H1 (cell line): ENCODE measurements around the gene SORCS3. TPM values are rescaled to one million over a fixed set of nuclear protein-coding genes. Genes with fewer than 3 reads are reported as not detected.

ENCODE experiments used
- CHD2 ChIP-seq: IDR thresholded peaks from 2 replicates; pipeline ENCODE4 v1.6.1; 2012; ENCODE audit warnings: low read length, improper control_type of control experiment
- POLR2AphosphoS5 ChIP-seq: IDR thresholded peaks from 2 replicates; pipeline ENCODE4 v1.6.1; 2011; ENCODE audit warnings: low read depth, low read length
- SIN3A ChIP-seq, 2 experiments: IDR thresholded peaks in 1 of 2; conservative IDR thresholded peaks in 1 of 2; 2 replicates each; pipeline ENCODE4 v1.6.1; 2011 to 2012; ENCODE audit warnings: low read length in 2 of 2, improper control_type of control experiment in 1 of 2, low read depth in 1 of 2, mild to moderate bottlenecking in 1 of 2
- SRF ChIP-seq: IDR thresholded peaks from 2 replicates; pipeline ENCODE4 v1.6.1; 2011; ENCODE audit warnings: mild to moderate bottlenecking, low read depth, low read length, moderate library complexity
- TAF7 ChIP-seq: optimal IDR thresholded peaks from 2 replicates; pipeline ENCODE3; 2011; ENCODE audit warnings: low read depth, mild to moderate bottlenecking, inconsistent platforms, low read length, moderate library complexity, borderline replicate concordance
- TEAD4 ChIP-seq: IDR thresholded peaks from 2 replicates; pipeline ENCODE4 v1.6.1; 2012; ENCODE audit warnings: low read depth, low read length, inconsistent platforms, mixed read lengths
- polyA plus RNA-seq, 7 experiments: library from polyadenylated mRNA; depleted of rRNA in 3 of 7; stranded (reverse) in 5 of 7; unstranded in 2 of 7; fragments of >200 nt in 5 of 7; fragments of 200-250 nt in 2 of 7; gene quantifications; 1 replicate in 5 of 7; 2 replicates in 1 of 7; 4 replicates in 1 of 7; pipeline versions ENCODE4 v1.2.1 to v1.2.3, GENCODE V29; 2011 to 2013; ENCODE audit warnings: missing spikeins in 2 of 7, mixed read lengths in 2 of 7
- total RNA-seq: library from RNA; stranded (reverse); fragmentation: NEBNext Ultra II Directional; extraction: Animal tissue kit (Norgen Biotek cat#: 25700); gene quantifications from 2 replicates; pipeline ENCODE4 v1.2.1, GENCODE V29; 2021
- TF ChIP-seq, protein P1 (sequence below): fragments of 300-600 bp; sonication (generic); IDR thresholded peaks from 2 replicates; pipeline ENCODE4 v1.7.1; 2012; ENCODE audit warnings: low read length, moderate library complexity, mild to moderate bottlenecking, inconsistent platforms; ENCODE audit not compliant: insufficient replicate concordance
- TF ChIP-seq, protein P2 (sequence below): IDR thresholded peaks from 2 replicates; pipeline ENCODE4 v1.6.1; 2011; ENCODE audit warnings: low read length, improper control_type of control experiment

SORCS3 gene
- total and polyA plus RNA-seq, 2 of the 8 experiments (the other 6 are each of a cell fraction or from before 2014, with no cell fraction given), result 0.26 to 0.88 TPM

DNA sequence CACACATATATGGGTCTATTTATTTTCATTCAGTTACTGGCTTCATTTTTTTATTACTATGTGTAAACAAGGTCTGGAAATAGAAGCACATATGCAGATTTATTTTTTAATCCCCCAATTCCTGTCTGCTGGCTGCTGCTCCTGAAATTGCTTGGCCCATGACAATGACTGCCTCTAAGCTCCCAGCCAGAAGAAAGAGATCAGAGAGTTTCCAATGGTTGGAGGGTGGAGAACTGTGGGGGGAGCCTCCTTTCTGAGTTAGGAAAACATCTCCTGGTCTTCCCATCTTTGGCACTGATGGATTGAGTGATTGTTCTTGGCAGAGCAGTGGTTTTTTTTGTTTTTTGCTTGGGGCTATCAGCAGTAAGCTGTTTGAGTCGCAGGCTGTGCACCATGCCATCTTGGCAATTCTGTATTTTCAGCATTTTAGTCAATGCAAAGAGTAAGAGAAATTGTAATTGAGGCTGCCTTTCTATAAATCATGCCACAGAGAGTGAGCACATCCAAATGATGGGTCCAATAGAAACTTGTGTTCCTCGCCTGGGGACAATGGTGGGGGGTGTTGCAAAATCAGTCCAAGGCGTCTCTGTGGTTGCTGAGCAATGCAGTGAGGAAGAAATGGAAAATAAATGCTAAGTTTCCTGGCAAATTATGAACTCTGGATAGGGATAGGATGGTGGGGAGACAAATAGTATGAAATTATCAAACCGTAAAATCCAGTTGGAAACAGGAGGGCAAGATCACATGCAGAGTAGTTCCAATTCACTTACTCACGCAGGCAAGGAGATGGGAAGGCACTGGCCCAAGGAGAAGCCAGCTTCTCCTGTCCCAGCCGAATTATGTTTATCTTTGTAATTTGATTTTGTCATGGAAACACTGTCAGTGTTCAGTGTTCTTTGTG is 382.4 kb downstream of the SORCS3 start (continued):
- TF ChIP-seq, protein P1, sequence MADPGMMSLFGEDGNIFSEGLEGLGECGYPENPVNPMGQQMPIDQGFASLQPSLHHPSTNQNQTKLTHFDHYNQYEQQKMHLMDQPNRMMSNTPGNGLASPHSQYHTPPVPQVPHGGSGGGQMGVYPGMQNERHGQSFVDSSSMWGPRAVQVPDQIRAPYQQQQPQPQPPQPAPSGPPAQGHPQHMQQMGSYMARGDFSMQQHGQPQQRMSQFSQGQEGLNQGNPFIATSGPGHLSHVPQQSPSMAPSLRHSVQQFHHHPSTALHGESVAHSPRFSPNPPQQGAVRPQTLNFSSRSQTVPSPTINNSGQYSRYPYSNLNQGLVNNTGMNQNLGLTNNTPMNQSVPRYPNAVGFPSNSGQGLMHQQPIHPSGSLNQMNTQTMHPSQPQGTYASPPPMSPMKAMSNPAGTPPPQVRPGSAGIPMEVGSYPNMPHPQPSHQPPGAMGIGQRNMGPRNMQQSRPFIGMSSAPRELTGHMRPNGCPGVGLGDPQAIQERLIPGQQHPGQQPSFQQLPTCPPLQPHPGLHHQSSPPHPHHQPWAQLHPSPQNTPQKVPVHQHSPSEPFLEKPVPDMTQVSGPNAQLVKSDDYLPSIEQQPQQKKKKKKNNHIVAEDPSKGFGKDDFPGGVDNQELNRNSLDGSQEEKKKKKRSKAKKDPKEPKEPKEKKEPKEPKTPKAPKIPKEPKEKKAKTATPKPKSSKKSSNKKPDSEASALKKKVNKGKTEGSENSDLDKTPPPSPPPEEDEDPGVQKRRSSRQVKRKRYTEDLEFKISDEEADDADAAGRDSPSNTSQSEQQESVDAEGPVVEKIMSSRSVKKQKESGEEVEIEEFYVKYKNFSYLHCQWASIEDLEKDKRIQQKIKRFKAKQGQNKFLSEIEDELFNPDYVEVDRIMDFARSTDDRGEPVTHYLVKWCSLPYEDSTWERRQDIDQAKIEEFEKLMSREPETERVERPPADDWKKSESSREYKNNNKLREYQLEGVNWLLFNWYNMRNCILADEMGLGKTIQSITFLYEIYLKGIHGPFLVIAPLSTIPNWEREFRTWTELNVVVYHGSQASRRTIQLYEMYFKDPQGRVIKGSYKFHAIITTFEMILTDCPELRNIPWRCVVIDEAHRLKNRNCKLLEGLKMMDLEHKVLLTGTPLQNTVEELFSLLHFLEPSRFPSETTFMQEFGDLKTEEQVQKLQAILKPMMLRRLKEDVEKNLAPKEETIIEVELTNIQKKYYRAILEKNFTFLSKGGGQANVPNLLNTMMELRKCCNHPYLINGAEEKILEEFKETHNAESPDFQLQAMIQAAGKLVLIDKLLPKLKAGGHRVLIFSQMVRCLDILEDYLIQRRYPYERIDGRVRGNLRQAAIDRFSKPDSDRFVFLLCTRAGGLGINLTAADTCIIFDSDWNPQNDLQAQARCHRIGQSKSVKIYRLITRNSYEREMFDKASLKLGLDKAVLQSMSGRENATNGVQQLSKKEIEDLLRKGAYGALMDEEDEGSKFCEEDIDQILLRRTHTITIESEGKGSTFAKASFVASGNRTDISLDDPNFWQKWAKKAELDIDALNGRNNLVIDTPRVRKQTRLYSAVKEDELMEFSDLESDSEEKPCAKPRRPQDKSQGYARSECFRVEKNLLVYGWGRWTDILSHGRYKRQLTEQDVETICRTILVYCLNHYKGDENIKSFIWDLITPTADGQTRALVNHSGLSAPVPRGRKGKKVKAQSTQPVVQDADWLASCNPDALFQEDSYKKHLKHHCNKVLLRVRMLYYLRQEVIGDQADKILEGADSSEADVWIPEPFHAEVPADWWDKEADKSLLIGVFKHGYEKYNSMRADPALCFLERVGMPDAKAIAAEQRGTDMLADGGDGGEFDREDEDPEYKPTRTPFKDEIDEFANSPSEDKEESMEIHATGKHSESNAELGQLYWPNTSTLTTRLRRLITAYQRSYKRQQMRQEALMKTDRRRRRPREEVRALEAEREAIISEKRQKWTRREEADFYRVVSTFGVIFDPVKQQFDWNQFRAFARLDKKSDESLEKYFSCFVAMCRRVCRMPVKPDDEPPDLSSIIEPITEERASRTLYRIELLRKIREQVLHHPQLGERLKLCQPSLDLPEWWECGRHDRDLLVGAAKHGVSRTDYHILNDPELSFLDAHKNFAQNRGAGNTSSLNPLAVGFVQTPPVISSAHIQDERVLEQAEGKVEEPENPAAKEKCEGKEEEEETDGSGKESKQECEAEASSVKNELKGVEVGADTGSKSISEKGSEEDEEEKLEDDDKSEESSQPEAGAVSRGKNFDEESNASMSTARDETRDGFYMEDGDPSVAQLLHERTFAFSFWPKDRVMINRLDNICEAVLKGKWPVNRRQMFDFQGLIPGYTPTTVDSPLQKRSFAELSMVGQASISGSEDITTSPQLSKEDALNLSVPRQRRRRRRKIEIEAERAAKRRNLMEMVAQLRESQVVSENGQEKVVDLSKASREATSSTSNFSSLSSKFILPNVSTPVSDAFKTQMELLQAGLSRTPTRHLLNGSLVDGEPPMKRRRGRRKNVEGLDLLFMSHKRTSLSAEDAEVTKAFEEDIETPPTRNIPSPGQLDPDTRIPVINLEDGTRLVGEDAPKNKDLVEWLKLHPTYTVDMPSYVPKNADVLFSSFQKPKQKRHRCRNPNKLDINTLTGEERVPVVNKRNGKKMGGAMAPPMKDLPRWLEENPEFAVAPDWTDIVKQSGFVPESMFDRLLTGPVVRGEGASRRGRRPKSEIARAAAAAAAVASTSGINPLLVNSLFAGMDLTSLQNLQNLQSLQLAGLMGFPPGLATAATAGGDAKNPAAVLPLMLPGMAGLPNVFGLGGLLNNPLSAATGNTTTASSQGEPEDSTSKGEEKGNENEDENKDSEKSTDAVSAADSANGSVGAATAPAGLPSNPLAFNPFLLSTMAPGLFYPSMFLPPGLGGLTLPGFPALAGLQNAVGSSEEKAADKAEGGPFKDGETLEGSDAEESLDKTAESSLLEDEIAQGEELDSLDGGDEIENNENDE, result no peak
- TF ChIP-seq SIN3A (conservative IDR thresholded peaks at IDR 0.05 in 1 of 2, IDR thresholded peaks at IDR 0.05 in 1 of 2; ENCODE audit: low read depth in 1 of 2, low read length in 2 of 2) (no peak), SRF (no peak), TEAD4 (no peak), TAF7 (no peak), POLR2AphosphoS5 (no peak), CHD2 (no peak)
- TF ChIP-seq, protein P2, sequence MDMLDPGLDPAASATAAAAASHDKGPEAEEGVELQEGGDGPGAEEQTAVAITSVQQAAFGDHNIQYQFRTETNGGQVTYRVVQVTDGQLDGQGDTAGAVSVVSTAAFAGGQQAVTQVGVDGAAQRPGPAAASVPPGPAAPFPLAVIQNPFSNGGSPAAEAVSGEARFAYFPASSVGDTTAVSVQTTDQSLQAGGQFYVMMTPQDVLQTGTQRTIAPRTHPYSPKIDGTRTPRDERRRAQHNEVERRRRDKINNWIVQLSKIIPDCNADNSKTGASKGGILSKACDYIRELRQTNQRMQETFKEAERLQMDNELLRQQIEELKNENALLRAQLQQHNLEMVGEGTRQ, result no peak
